Right renal cortex interstitium (tissue), 3 donors: ENCODE data around the gene CSF1. TPM values are rescaled to one million over a fixed set of nuclear protein-coding genes. Genes with fewer than 3 reads are reported as not detected.
"Not testable (repeated sequence)": the region's sequence is repeated elsewhere in the genome, so short reads cannot be mapped to it uniquely, and the experiment has no call there.

ENCODE experiments used
- DNase-seq, 3 donors: peaks; one replicate each; pipeline ENCODE4 v3.0.0-alpha.2; 2013; ENCODE audit warnings: low read depth in 3 of 3, low spot score in 2 of 3
- polyA plus RNA-seq, 3 donors: library from polyadenylated mRNA; unstranded; fragments of 120-200 nt; gene quantifications; one replicate each; pipeline ENCODE4 v1.2.1, GENCODE V29; 2013; ENCODE audit not compliant: insufficient read length in 3 of 3

The CSF1 gene
- polyA plus RNA-seq, 3 donors = 6.8 to 8.1 (median 7.9) TPM

DNA sequence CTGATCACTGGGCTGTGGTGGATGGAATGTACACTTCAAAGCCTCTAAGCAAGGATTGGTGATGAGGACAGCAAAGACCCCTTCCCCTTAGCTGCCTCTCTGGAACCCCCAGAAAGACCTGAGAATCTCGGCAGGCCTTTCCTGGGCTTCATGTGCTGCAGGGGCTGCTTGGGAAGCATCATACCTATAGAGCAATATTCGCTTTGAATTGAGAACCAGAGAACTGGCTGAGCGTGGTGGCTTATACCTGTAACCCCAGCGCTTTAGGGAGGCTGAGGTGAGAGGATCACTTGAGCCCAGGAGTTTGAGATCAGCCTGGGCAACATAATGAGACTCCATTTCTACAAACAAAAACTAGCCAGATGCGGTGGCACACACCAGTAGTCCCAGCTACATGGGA, 22.0 kb downstream of the CSF1 start:
- DNase-seq = no peak

DNA sequence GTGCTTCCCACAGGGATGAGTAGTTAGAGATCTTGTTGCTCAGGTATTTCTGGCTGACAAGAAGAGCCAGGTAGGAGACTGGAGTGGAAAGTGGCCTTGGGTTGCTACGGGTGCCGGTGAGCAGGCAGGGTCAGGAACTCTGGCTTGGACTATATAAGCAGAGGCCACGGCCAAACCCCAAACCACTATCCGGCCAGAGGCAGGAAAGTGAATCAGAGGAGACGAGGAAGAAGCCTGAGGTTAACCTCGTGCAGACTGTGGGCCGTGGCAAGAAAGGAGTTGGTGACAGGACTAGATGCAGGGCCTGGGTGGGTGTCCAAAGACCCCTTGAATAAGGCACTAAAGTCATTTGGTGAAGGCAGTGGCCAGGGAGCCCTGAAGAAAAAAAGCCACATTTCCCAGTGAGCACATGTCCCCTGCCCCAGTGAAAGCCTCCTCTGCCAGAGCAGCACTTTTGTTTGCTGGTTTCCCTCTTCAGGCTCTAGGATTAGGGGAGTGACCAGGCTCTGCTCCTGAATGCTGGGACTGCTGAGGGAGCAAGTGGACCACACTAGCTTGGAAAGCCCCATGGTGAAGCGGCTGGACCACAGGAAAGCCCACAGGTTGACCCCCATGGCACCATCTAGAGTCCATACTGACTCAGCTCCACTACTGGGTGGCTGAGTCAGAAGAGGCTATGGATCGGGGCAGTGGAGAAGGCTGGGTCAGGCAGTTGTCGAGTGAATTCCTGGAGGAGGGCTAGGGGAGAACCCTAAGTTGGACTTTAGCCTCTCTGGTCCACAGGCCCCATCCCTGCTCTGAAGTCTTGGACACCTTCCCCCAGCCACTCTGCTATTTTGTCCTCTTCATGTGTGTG, 23.4 kb downstream of the CSF1 start:
- no peak for DNase-seq

DNA sequence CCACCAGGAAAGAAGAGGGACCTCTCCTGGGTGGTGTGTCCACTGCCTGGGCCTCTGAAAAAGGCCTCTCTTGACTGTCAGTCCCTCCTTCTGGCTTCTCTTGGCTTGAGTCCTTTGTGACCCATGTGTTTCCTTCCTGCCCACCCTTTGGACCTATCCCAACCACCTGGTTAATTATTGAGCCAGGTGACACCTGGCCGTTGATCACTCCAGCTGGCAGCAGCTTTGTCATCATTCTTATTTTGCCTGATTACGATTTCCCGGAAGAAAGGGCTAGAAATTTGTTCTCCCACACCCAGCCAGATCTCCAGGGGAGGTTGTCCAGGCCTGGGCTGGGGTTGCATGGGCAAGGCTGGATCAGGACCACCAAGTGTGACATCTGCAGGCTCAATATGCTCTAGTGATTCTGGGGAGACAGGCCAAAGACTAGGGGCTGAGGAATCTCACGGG, 24.8 kb downstream of the CSF1 start:
- no peak for DNase-seq

- no peak for DNase-seq
Measured at GRCh38 chr1:109937738-109938137, 27.1 kb downstream of the CSF1 start.

DNA sequence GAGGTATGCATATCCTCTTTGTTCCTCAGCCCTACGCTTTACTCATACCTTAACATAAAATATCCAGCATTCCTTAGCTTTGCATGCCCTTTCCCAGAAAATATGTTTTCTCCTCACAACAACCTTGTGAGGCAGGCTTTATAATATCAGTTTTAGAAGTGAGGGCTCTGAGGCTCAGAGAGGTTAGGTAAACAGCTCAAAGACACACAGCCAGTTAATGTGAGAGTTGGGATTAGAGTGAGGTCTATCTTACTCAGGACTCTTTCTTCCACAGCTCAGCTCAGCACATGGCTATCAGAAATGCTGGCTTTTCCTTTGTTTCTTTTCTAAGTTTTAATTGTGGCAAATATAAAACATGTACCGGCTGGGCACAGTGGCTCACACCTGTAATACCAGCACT, 27.9 kb downstream of the CSF1 start:
- DNase-seq = no peak

- no peak for DNase-seq
Measured at GRCh38 chr1:109942434-109942833, 31.8 kb downstream of the CSF1 start.

DNA sequence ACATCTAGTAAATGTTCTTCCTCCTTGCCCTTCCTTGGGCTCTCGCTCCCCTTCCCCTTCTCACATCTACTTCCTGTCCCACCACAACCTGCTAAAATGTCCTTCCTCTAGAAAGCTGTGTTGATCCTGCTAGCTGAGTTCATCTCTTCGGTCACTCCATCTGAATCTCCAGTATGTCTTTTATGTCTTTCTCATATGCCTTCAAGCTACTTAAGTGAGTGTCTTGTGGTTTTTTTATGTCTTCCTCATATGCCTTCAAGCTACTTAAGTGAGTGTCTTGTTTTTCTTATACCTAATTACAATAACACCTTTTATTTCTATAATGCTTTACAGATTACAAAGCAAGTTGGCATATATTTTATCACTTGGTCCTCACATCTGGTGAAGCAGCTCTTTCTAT, 33.9 kb downstream of the CSF1 start:
- no peak for DNase-seq

DNA sequence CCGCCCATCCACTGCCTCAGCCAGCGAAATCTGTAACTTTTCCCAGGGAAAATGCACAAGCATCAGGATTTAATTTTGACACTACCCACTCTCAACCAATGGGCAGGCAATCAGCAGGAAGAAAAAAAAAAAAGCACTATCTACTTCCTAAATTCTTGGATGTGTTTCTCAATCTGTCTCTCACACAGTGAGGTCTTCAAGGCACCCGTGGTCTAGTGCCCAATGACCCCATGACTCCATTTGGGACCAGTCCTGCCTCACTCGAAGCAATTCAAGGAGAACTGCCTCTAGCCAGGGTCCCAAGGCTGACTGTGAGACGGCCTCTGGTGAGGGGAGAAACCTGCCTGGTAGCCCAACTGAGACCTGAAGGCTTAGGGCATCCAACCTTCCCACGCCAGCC, 35.9 kb downstream of the CSF1 start:
- DNase-seq = no peak

DNA sequence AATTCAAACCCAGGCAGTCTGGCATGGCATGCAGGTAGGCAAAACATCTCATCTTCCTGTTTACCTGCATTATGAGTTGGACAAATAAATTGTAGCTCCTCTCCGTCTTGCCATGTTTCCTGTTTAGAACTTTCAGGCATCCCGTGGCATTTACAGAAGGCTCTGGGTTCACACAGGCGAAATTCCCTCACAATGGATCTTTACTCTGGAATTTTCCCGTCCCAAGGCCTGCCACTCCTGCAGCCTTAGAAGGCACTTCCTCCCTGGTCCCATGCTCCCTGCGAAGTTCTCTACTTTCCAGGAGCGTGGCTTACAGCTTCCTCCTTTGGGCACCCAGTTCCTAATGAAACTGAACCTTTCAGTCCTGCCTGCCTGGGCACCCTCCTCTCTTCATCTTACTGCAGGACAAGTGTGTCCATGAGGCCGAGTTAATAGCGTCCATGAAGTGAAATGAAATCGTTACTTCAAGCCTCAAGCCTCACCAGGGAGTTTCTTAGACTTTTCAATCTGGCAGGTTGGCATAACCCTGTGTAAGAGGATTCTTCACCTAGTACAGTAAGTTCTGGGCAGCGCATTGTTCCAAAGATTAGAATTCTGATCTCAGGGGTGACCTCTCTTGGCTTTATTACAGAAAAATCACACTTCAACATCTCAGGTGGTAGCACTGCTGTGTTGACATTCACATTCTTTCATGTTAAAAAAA, 37.1 kb downstream of the CSF1 start:
- no peak for DNase-seq

GRCh38 chr1:109948285-109948630, 37.6 kb downstream of the CSF1 start:
- no peak for DNase-seq

DNA sequence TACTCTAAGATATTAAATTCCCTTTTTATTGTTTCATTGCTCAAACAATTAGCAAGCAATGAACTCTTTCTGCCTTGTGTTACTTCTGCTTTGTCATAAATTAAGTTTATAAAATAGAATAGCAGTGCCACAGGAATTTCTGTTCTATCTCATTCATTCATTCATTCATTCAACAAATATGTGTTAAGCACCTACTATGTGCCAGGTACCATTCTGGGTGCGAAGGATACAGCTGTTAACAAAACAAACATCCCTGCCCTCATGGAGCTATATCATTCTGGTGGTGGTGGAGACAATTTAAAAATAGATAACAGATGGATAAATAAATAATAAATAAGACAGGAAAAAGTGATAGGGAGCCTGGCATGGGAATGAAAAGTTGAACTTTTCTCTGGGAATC, 39.4 kb downstream of the CSF1 start:
- no peak for DNase-seq

- DNase-seq = no peak
Measured at GRCh38 chr1:109950509-109950908, 39.9 kb downstream of the CSF1 start.

DNA sequence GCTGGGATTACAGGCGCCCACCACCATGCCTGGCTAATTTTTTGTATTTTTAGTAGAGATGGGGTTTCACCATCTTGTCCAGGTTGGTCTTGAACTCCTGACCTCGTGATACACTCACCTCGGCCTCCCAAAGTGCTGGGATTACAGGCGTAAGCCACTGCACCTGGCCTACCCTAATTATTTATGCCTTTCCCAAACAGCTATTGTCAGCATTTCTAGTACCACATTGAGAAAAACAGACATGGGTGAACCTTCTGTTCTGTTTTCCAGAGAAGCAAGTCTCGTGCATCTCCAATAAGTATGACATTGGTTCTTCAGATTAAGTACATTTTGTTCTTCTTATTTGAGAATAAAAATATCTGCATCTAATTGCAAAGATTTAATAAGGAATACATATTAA, 40.9 kb downstream of the CSF1 start:
- not testable (repeated sequence) for DNase-seq

GRCh38 chr1:109954041-109954512, 43.4 kb downstream of the CSF1 start:
- no peak for DNase-seq

DNA sequence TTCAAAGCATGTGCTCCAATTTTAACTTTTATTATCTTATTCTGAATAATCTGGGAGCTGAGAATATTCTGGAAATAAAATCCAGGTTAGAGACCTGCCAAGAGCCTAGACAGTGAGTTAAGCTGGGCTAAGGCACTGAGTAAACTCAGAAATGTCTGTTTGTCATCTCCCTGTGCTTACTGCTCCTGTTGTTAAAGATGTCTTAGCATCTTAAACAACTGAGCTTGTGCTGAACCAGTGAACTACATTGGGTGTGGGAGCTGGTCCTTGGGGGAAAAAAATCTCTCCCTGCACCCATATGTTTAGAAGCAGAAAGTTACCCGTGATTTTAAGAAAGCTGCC, 49.0 kb downstream of the CSF1 start:
- no peak for DNase-seq

GRCh38 chr1:109959974-109960744, 49.5 kb downstream of the CSF1 start:
- DNase-seq = peak in 2 of 3 donors; percentile 38 to 51

- DNase-seq = no peak
Measured at GRCh38 chr1:109960745-109961094, 50.1 kb downstream of the CSF1 start.

GRCh38 chr1:109963864-109964263, 53.2 kb downstream of the CSF1 start:
- no peak for DNase-seq

GRCh38 chr1:109969146-109969829, 58.6 kb downstream of the CSF1 start:
- DNase-seq = no peak

DNA sequence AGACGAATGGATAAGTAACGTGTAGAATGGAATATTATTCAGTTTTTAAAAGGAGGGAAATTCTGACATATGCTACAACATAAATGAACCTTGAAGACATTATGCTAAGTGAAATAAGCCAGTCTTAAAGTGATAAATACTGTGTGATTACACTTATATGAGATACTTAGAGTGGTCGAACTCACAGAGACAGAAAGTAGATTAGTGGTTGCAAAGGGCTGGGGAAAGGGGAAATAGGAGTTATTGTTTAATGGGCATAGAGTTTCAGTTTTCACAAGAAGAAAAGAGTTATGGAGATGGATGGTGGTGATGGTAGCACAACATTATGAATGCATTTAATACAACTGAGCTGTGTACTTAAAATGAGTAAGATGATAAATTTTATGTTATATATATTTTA, 59.3 kb downstream of the CSF1 start:
- no peak for DNase-seq

- no peak for DNase-seq
Measured at GRCh38 chr1:109971559-109971958, 60.9 kb downstream of the CSF1 start.
